HepG2 (cell line): ENCODE results near the gene CHKB. TPM values are rescaled to one million over a fixed set of nuclear protein-coding genes. Genes with fewer than 3 reads are reported as not detected.

ENCODE experiments used
- AKAP8 ChIP-seq: sonication (generic); formaldehyde crosslinking; IDR thresholded peaks from 2 replicates; pipeline ENCODE4 v1.5.1; 2020; ENCODE audit warnings: mild to moderate bottlenecking, missing genetic modification reagents
- FOSL2 ChIP-seq: sonication (generic); formaldehyde crosslinking; IDR thresholded peaks from 2 replicates; pipeline ENCODE4 v1.4.0; 2020; ENCODE audit warnings: missing genetic modification reagents
- FOXK1 ChIP-seq: sonication (generic); formaldehyde crosslinking; IDR thresholded peaks from 2 replicates; pipeline ENCODE4 v1.4.0; 2020; ENCODE audit warnings: low read depth, missing genetic modification reagents, borderline replicate concordance
- HHEX ChIP-seq: IDR thresholded peaks from 2 replicates; pipeline ENCODE4 v1.6.1; 2016; ENCODE audit warnings: control low read depth
- KLF15 ChIP-seq: sonication (generic); formaldehyde crosslinking; IDR thresholded peaks from 2 replicates; pipeline ENCODE4 v1.8.1; 2023; ENCODE audit warnings: borderline replicate concordance, mild to moderate bottlenecking, inconsistent platforms, missing genetic modification reagents, mixed read lengths
- NCOA1 ChIP-seq: sonication (generic); formaldehyde crosslinking; IDR thresholded peaks from 2 replicates; pipeline ENCODE4 v1.9.0; 2021; ENCODE audit warnings: missing genetic modification reagents
- UBTF ChIP-seq: sonication (generic); formaldehyde crosslinking; IDR thresholded peaks from 2 replicates; pipeline ENCODE4 v1.4.0; 2020; ENCODE audit warnings: mild to moderate bottlenecking, missing genetic modification reagents
- ZNF776 ChIP-seq: sonication (generic); formaldehyde crosslinking; IDR thresholded peaks from 2 replicates; pipeline ENCODE4 v1.4.0; 2020; ENCODE audit warnings: mild to moderate bottlenecking, missing genetic modification reagents
- polyA plus RNA-seq, 8 experiments: library from polyadenylated mRNA; depleted of rRNA in 3 of 8; stranded (reverse) in 7 of 8; unstranded in 1 of 8; fragments of >200 nt; fragmentation: Illumina TruSeq in 4 of 8; extraction: Trizol in 4 of 8; gene quantifications; 2 replicates each; pipeline versions ENCODE4 v1.2.1 to v1.2.3, GENCODE V29; 2011 to 2016; ENCODE audit warnings: low read depth in 4 of 8, missing spikeins in 1 of 8, mixed read lengths in 1 of 8; ENCODE audit not compliant: insufficient read depth in 1 of 8
- total RNA-seq, 5 experiments: library from RNA; depleted of rRNA; stranded (reverse); fragments of >200 nt; fragmentation: Illumina TruSeq; extraction: Trizol; gene quantifications; 2 replicates each; pipeline ENCODE4 v1.2.3, GENCODE V29; 2016; ENCODE audit warnings: low read depth in 1 of 5
- TF ChIP-seq, protein P1 (sequence below): sonication (generic); formaldehyde crosslinking; IDR thresholded peaks from 2 replicates; pipeline ENCODE4 v1.8.1; 2022; ENCODE audit warnings: low read depth, mild to moderate bottlenecking, missing genetic modification reagents
- TF ChIP-seq, protein P2 (sequence below): sonication (generic); formaldehyde crosslinking; IDR thresholded peaks from 2 replicates; pipeline ENCODE4 v1.5.0; 2020; ENCODE audit warnings: missing genetic modification reagents
- TF ChIP-seq, protein P3 (sequence below): IDR thresholded peaks from 2 replicates; pipeline ENCODE4 v1.6.1; 2018; ENCODE audit warnings: missing genetic modification reagents
- TF ChIP-seq, protein P4 (sequence below): sonication (generic); formaldehyde crosslinking; IDR thresholded peaks from 2 replicates; pipeline ENCODE4 v1.5.1; 2020; ENCODE audit warnings: missing genetic modification reagents, mild to moderate bottlenecking, borderline replicate concordance
- TF ChIP-seq, protein P5 (sequence below): sonication (generic); formaldehyde crosslinking; IDR thresholded peaks from 2 replicates; pipeline ENCODE4; 2020; ENCODE audit warnings: missing genetic modification reagents, mild to moderate bottlenecking, borderline replicate concordance

Gene CHKB
- total and polyA plus RNA-seq, 2 of the 13 experiments (the other 11 are each of a cell fraction or from before 2014, with no cell fraction given): 24.5 to 42.7 TPM

- TF ChIP-seq, protein P1, sequence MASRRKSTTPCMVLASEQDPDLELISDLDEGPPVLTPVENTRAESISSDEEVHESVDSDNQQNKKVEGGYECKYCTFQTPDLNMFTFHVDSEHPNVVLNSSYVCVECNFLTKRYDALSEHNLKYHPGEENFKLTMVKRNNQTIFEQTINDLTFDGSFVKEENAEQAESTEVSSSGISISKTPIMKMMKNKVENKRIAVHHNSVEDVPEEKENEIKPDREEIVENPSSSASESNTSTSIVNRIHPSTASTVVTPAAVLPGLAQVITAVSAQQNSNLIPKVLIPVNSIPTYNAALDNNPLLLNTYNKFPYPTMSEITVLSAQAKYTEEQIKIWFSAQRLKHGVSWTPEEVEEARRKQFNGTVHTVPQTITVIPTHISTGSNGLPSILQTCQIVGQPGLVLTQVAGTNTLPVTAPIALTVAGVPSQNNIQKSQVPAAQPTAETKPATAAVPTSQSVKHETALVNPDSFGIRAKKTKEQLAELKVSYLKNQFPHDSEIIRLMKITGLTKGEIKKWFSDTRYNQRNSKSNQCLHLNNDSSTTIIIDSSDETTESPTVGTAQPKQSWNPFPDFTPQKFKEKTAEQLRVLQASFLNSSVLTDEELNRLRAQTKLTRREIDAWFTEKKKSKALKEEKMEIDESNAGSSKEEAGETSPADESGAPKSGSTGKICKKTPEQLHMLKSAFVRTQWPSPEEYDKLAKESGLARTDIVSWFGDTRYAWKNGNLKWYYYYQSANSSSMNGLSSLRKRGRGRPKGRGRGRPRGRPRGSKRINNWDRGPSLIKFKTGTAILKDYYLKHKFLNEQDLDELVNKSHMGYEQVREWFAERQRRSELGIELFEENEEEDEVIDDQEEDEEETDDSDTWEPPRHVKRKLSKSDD (CRISPR knock-in tag): no peak
- TF ChIP-seq, protein P2, sequence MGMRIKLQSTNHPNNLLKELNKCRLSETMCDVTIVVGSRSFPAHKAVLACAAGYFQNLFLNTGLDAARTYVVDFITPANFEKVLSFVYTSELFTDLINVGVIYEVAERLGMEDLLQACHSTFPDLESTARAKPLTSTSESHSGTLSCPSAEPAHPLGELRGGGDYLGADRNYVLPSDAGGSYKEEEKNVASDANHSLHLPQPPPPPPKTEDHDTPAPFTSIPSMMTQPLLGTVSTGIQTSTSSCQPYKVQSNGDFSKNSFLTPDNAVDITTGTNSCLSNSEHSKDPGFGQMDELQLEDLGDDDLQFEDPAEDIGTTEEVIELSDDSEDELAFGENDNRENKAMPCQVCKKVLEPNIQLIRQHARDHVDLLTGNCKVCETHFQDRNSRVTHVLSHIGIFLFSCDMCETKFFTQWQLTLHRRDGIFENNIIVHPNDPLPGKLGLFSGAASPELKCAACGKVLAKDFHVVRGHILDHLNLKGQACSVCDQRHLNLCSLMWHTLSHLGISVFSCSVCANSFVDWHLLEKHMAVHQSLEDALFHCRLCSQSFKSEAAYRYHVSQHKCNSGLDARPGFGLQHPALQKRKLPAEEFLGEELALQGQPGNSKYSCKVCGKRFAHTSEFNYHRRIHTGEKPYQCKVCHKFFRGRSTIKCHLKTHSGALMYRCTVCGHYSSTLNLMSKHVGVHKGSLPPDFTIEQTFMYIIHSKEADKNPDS: no peak
- TF ChIP-seq FOXK1 (CRISPR knock-in tag): no peak
- TF ChIP-seq UBTF (CRISPR knock-in tag): peak; percentile 55
- TF ChIP-seq NCOA1: 0 out of 2 replicates have a peak, but pooled peaks have one; percentile 34
- TF ChIP-seq, protein P3, sequence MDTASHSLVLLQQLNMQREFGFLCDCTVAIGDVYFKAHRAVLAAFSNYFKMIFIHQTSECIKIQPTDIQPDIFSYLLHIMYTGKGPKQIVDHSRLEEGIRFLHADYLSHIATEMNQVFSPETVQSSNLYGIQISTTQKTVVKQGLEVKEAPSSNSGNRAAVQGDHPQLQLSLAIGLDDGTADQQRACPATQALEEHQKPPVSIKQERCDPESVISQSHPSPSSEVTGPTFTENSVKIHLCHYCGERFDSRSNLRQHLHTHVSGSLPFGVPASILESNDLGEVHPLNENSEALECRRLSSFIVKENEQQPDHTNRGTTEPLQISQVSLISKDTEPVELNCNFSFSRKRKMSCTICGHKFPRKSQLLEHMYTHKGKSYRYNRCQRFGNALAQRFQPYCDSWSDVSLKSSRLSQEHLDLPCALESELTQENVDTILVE: 0 out of 2 replicates have a peak, but pooled peaks have one; percentile 24
- TF ChIP-seq, protein P4, sequence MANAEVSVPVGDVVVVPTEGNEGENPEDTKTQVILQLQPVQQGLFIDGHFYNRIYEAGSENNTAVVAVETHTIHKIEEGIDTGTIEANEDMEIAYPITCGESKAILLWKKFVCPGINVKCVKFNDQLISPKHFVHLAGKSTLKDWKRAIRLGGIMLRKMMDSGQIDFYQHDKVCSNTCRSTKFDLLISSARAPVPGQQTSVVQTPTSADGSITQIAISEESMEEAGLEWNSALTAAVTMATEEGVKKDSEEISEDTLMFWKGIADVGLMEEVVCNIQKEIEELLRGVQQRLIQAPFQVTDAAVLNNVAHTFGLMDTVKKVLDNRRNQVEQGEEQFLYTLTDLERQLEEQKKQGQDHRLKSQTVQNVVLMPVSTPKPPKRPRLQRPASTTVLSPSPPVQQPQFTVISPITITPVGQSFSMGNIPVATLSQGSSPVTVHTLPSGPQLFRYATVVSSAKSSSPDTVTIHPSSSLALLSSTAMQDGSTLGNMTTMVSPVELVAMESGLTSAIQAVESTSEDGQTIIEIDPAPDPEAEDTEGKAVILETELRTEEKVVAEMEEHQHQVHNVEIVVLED (CRISPR knock-in tag): peak; percentile 32; the same call in 1 of the 2 replicates
- TF ChIP-seq KLF15: peak; percentile 79; the same call in 1 of the 2 replicates
- 0 out of 2 replicates have a peak, but pooled peaks have one; percentile 3 for TF ChIP-seq FOSL2 (CRISPR knock-in tag)
- no peak for TF ChIP-seq HHEX (CRISPR knock-in tag)
- no peak for TF ChIP-seq AKAP8 (CRISPR knock-in tag)
- no peak for TF ChIP-seq ZNF776 (CRISPR knock-in tag)
- TF ChIP-seq, protein P5, sequence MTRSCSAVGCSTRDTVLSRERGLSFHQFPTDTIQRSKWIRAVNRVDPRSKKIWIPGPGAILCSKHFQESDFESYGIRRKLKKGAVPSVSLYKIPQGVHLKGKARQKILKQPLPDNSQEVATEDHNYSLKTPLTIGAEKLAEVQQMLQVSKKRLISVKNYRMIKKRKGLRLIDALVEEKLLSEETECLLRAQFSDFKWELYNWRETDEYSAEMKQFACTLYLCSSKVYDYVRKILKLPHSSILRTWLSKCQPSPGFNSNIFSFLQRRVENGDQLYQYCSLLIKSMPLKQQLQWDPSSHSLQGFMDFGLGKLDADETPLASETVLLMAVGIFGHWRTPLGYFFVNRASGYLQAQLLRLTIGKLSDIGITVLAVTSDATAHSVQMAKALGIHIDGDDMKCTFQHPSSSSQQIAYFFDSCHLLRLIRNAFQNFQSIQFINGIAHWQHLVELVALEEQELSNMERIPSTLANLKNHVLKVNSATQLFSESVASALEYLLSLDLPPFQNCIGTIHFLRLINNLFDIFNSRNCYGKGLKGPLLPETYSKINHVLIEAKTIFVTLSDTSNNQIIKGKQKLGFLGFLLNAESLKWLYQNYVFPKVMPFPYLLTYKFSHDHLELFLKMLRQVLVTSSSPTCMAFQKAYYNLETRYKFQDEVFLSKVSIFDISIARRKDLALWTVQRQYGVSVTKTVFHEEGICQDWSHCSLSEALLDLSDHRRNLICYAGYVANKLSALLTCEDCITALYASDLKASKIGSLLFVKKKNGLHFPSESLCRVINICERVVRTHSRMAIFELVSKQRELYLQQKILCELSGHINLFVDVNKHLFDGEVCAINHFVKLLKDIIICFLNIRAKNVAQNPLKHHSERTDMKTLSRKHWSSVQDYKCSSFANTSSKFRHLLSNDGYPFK (CRISPR knock-in tag): peak; percentile 32; the same call in 1 of the 2 replicates
These were observed 45.2 kb upstream of the CHKB start, which contains the start of gene ARSA (continued) for GRCh38 chr22:50627642-50628542.
